Neural progenitor cell (in vitro differentiated cells): Measurements from ENCODE around the gene MICAL2.

ENCODE experiments used
- CTCF ChIP-seq: fragments of 200-600 bp; sonication (generic); IDR thresholded peaks from 2 replicates; pipeline ENCODE4 v1.5.1; 2017; ENCODE audit warnings: antibody characterized with exemption, mild to moderate bottlenecking
- EZH2 ChIP-seq: fragments of 200-600 bp; sonication (generic); IDR thresholded peaks from 2 replicates; pipeline ENCODE4 v1.6.1; 2017; ENCODE audit warnings: antibody characterized with exemption, mild to moderate bottlenecking, moderate library complexity
- EZH2phosphoT487 ChIP-seq: fragments of 200-600 bp; sonication (generic); IDR thresholded peaks from 2 replicates; pipeline ENCODE4 v1.6.1; 2017; ENCODE audit warnings: antibody characterized with exemption

GRCh38 chr11:12248330-12248729 is 137.9 kb downstream of the MICAL2 start:
- TF ChIP-seq CTCF (no peak), EZH2 (no peak), EZH2phosphoT487 (no peak)
